Measurements from ENCODE around the gene UBQLNL. TPM values are rescaled to one million over a fixed set of nuclear protein-coding genes. Genes with fewer than 3 reads are reported as not detected.

UBQLNL gene
- polyA plus RNA-seq, result not detected in 2 replicates

GRCh38 chr11:5516599-5516998, at the start of gene UBQLNL:
Gene UBQLNL (minus strand): TSS chr11:5516699. CDS start chr11:5516441, 258 bp downstream.

GRCh38 chr11:5548440-5548839, 31.9 kb upstream of the UBQLNL start, which contains the start of gene OR52H1:
Gene OR52H1 (minus strand): TSS chr11:5548540. CDS start chr11:5545505, 3,035 bp downstream.

GRCh38 chr11:5509803-5510202, 6.7 kb downstream of the UBQLNL start, which contains the start of gene UBQLN3:
Gene UBQLN3 (minus strand): TSS chr11:5509957. CDS start chr11:5509558, 399 bp downstream.

GRCh38 chr11:5488385-5488784, 28.1 kb downstream of the UBQLNL start, which contains the start of gene OR52D1:
Gene OR52D1 (plus strand): TSS chr11:5488685. CDS start chr11:5488707, 22 bp downstream.

Other genes starting within 250 kb of the UBQLNL start
- gene HBE1, start 246.8 kb downstream of the UBQLNL start, polyA plus RNA-seq, result not detected in 2 replicates
- gene OR51B4, start 214.8 kb downstream of the UBQLNL start, polyA plus RNA-seq, result not detected in 2 replicates
- gene OR51B2, start 192.4 kb downstream of the UBQLNL start, polyA plus RNA-seq, result not detected in 2 replicates
- 0.54 TPM in 1 of 2 replicates, not detected in the other for gene OR51B5, start 173.2 kb downstream of the UBQLNL start, polyA plus RNA-seq
- not detected in 2 replicates for gene OR51B6, start 165.2 kb downstream of the UBQLNL start, polyA plus RNA-seq
- not detected in 2 replicates for gene OR51M1, start 132.9 kb downstream of the UBQLNL start, polyA plus RNA-seq
- not detected in 2 replicates for gene OR51Q1, start 94.6 kb downstream of the UBQLNL start, polyA plus RNA-seq
- not detected in 2 replicates for gene OR51I1, start 75.2 kb downstream of the UBQLNL start, polyA plus RNA-seq
- gene OR51I2, start 67.4 kb downstream of the UBQLNL start, polyA plus RNA-seq, result not detected in 2 replicates
- not detected in 2 replicates for gene OR52D1, start 28.0 kb downstream of the UBQLNL start, polyA plus RNA-seq
- not detected in 2 replicates for gene UBQLN3, start 6.7 kb downstream of the UBQLNL start, polyA plus RNA-seq
- gene OR52H1, start 31.8 kb upstream of the UBQLNL start, polyA plus RNA-seq, result not detected in 2 replicates
- not detected in 2 replicates for gene OR52B6, start 64.2 kb upstream of the UBQLNL start, polyA plus RNA-seq
- gene TRIM6, start 79.9 kb upstream of the UBQLNL start, polyA plus RNA-seq, result 0.38 TPM in 1 of 2 replicates, not detected in the other
- gene TRIM34, start 108.3 kb upstream of the UBQLNL start, polyA plus RNA-seq, result not detected in 2 replicates
- 0.56 and 4.4 TPM in 2 replicates for gene TRIM5, start 168.4 kb upstream of the UBQLNL start, polyA plus RNA-seq
- 1.2 TPM in 1 of 2 replicates, not detected in the other for gene TRIM22, start 173.1 kb upstream of the UBQLNL start, polyA plus RNA-seq
- not detected in 2 replicates for gene OR56B1, start 219.7 kb upstream of the UBQLNL start, polyA plus RNA-seq
- not detected in 2 replicates for gene OR52N4, start 237.5 kb upstream of the UBQLNL start, polyA plus RNA-seq